Measurements from ENCODE around the gene BACH1.
"Not testable (repeated sequence)": the region's sequence is repeated elsewhere in the genome, so short reads cannot be mapped to it uniquely, and the experiment has no call there.

The BACH1 gene

GRCh38 chr21:29298348-29299045 is at the start of gene BACH1:
Gene BACH1, plus strand, starts transcription at chr21:29298922. Its CDS starts 22,359 bp downstream, at chr21:29321281.
- DNase-seq (ENCODE audit: low read depth in 3 of 3) = peak; percentile 77 to 79 (median 79)

DNA sequence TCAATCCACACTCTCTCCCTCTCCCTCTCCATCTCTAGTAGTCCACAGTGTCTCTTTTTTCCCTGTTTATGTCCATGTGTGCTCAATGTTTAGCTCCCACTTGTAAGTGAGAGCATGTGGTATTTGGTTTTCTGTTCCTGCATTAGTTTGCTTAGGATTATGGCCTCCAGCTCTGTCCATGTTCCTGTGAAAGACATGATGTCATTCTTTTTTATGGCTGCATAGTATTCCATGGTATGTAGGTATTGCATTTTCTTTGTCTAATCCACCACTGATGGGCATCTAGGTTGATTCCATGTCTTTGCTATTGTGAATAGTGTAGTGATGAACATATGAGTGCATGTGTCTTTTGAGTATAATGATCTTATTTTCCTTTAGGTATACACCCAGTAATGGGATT is 49.4 kb upstream of the BACH1 start:
- not testable (repeated sequence) for DNase-seq (ENCODE audit: low read depth in 3 of 3)

GRCh38 chr21:29250636-29251035 is 48.1 kb upstream of the BACH1 start:
- DNase-seq (ENCODE audit: low read depth in 3 of 3) = no peak

DNA sequence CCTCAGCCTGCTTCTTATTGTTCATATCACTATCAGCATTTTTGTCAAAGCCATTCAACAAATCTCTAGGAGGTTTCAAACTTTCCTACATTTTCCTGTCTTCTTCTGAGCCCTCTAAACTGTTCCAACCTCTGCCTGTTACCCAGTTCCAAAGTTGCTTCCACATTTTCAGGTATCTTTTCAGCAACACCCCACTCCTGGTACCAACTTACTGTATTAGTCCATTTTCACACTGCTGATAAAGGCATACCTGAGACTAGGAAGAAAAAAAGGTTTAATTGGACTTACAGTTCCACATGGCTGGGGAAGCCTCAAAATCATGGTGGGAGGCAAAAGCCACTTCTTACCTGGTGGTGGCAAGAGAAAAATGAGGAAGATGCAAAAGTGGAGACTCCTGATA is 44.9 kb upstream of the BACH1 start:
- not testable (repeated sequence) for DNase-seq (ENCODE audit: low read depth in 3 of 3)

DNA sequence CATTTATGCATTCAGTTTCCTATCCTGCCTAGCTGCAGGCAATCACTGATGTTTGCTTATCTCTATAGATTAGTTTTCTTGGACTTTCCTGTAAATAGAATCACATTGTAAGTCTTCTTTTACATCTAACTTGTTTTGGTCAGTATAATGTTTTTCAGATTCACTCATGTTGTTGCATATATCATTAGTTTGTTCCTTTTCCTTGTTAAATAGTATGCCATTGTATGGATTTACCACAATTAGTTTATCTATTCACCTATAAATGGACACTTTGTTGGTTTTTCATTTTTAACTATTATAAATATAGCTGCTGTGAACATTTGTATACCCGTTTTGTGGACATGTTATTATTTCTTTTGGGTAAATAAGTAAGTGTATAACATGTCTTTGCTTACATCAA is 44.2 kb upstream of the BACH1 start:
- DNase-seq (ENCODE audit: low read depth in 3 of 3) = no peak

DNA sequence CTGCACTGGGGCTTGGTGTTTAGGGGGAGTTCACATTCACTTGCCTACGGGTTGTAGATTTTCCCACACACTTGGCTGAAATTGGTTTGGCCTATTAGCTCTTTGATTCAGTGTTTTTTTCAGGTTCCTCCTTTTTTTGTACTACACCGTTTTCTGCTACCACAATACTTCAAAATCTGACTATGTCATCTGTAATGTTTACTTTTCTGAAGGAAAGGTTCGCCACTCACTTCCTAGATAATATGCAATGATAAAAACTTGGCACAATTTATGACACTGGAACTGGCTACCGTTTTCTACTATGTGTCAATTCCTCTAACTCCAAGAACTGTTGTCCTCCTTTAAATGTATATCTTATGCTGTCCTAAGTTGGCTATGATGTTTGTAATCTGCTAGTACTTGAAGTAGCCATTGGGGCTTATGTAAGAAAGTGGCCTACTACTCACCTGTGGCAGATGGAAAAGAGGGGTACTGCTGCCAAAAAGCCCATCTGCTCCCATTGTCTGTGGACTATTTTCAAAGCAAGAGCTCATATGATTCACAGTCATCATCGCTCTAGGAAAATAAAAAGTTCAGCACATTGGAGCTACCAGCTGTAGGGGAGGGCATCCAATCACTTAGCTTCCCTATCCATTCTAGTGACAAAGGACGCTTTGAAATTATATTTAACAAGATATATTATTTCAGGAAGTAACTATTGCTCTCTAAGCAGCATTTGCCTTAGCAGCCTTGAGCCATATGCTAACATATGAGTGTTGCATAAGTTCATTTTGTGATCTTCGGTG is 42.4 kb upstream of the BACH1 start:
- no peak for DNase-seq (ENCODE audit: low read depth in 3 of 3)

DNA sequence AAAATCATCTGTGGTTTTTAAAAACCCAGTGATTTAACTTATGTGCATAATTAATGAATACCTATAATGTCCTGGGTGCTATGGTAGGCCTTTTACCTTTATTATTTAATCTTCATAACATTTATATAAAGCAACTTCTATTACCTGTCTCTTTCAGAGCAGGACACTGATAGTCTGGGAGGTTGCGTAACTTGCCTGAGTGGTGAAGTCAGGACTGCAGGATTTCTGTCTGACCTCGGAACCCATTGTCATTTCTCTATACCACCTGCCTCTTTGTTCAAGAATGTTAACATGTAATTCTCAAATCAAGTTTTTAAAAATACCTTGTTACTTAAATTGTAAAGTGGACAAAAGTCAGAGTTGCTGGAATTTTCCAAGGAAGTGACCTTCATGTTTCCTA is 41.0 kb upstream of the BACH1 start:
- no peak for DNase-seq (ENCODE audit: low read depth in 3 of 3)

DNA sequence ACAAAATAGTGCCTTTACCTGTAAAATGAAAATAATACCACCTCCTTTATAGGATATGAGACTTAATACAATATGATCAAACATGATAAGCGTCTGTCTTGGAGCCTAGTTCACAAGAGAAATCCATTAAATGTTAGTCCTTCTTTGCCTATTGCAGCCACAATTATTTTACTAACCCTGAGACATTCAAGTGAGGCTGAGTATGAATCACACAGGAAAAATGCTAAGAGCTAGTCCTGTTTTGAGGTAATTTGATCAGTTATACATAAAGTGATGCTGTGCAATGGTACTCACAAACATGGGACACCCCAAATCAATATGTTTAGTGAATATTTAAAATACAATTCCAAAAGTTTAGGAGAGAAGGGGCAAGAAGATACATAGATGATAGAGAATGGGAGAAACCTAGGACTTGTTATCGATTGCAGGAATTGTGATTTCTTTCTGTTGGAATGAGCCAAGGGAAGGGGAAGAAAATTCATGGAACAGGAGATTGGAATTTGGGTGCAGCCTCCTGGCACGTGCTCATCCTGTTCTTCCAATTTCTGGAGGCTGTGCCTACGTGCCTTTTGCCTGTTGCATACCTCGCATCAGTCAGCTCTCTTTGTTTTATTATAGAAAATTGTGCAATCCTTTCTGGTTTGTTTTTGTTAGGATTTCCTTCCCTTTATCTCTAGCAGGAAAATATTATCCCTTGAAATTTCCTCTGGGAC is 39.9 kb upstream of the BACH1 start:
- no peak for DNase-seq (ENCODE audit: low read depth in 3 of 3)

GRCh38 chr21:29260461-29260860 is 38.3 kb upstream of the BACH1 start:
- DNase-seq (ENCODE audit: low read depth in 3 of 3) = no peak

DNA sequence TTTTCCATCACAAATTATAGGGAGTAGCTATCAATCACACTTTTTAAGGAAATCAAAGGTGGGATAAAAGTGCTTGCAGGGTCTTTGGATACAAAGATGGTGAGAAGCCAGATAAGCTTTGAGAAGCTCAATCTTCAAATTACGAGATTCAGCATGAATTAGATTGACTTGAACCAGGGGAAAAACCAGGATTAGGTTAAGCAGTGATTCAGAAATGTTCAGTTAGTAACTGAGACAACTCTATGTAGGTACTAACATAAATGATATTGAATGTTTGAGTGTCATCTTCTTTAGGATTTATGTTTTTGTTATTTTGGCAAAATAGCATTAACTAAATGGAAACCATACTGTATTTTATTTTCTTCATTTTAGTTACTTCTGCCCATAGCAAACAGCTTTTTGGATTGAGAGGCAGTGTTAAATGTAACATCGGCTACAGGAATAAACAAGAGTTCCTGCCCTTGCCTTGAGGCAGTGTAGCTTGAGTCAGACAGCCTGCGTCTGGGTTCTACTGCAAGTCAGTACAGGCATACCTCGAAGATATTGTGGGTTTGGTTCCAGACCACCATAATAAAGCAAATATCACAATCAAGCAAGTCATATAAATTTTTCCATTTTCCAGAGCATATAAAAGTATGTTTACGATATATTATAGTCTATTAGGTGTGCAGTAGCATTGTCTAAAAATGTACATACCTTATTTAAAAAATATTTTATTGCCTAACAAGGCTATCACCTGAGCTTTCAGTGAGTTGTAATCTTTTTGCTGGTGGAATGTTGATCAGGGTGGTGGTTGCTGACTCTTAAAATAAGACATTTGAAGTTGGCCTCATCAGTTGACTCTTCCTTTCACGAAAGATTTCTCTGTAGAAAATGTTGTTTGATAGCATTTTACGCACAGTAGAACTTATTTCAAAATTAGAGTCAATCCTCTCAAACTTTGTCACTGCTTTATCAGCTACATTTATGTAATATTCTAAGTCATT is 36.9 kb upstream of the BACH1 start:
- DNase-seq (ENCODE audit: low read depth in 3 of 3) = no peak

GRCh38 chr21:29264721-29265120 is 34.0 kb upstream of the BACH1 start:
- DNase-seq (ENCODE audit: low read depth in 3 of 3) = no peak

GRCh38 chr21:29265690-29266479 is 32.8 kb upstream of the BACH1 start:
- DNase-seq (ENCODE audit: low read depth in 3 of 3) = peak; percentile 5 to 21 (median 20)

DNA sequence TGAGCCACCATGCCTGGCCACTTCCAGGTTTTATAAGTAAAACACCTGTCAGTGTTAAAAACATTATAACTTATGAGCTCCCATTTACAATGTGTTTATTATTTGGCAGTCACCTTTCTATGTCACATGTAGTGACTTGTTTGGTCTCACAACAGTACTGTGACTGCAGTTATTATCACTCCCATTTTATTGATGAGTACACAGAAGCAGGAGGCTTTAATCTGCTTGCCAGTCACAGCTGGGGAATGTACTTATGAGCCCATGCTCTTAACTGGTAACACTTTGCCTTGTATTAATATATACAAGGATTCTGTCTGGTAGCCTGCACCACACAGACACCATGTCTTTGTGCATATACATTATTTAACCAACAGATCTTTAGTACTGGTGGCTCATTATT is 31.1 kb upstream of the BACH1 start:
- no peak for DNase-seq (ENCODE audit: low read depth in 3 of 3)

DNA sequence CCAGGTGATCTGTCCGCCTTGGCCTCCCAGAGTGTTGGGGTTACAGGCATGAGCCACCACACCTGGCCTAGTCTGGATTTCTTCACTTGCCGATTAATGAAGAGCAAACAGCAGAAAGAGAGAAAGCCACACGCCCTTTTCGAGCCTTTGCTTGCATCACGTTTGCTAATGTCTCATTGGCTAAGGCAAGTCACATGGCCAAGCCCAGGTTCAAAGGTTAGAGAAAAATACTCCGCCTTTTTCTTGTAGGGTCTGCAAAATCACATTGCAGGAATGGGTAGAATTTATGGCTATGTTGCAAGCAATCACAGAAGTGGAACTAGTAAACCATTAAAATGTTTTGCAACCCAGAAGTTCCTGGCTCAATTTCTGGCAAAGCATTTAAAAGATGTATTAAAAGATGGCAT is 26.8 kb upstream of the BACH1 start:
- no peak for DNase-seq (ENCODE audit: low read depth in 3 of 3)

DNA sequence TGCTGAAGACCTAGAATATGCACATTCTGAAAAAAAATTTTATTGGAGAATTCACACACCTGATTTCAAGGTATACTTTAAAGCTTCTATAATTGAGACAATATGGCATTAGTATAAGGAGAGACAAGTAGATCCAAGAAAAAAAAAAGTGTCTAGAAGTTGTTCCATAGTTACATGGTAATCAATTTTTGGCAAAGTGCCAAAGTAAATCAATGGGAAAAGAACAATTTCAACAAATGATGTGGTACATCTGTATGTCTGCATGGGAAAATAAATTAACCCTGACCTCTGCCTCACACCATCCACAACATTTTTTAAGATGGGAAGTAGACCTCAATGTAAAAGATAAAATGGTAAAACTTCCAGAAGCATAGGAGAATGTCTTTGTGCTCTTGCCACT is 21.3 kb upstream of the BACH1 start:
- no peak for DNase-seq (ENCODE audit: low read depth in 3 of 3)

DNA sequence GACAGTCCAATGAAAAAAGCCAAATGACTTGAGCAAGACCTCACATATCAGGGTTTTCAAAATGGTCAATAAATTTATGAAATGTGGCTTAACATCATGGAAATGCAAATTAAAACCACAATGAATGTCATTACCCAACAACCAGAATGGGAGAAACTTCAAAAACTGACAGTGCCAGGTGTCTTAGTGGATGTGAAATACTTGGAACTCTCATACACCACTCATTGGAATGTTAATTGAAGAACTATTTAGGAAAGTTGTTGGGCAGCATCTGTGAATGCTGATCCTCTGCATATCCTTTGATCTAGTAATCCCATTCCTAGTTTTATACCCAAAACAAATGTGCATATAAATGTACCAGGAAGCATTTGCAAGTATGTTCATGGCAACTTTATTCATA is 19.2 kb upstream of the BACH1 start:
- no peak for DNase-seq (ENCODE audit: low read depth in 3 of 3)

DNA sequence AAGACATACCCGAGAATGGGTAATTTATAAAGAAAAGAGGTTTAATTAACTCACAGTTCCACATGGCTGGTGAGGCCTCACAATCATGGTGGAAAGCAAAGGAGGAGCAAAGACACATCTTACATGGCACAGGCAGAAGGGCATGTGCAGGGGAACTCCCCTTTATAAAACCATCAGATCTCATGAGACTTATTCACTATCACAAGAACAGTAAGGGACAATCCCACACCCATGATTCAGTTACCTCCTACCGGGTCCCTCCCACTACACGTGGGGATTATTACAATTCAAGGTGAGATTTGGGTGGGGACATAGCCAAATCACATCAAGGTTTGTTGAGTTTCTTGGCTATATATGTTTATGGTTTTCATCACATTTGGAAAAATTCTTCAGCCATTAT is 16.9 kb upstream of the BACH1 start:
- not testable (repeated sequence) for DNase-seq (ENCODE audit: low read depth in 3 of 3)

DNA sequence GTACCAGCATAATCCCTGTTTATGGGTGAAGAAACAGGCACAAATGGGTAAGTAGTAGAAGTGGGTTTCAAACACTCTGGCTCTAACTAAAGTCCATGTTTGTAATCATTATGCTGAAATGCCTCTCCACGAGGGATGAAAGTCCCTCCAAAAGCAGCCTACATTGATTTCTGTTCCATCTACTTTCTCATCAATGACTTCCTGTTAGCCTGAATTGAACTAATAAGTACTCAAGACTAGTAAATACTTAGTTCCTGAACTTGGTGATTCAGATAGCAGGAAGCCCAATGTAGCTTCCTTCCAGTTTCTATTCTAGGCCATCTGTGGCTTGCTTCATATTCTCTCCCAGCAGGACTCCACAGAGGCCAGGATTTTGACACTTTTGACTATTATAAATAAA is 11.3 kb upstream of the BACH1 start:
- DNase-seq (ENCODE audit: low read depth in 3 of 3) = no peak

GRCh38 chr21:29288239-29288638 is 10.5 kb upstream of the BACH1 start:
- DNase-seq (ENCODE audit: low read depth in 3 of 3) = no peak

- DNase-seq (ENCODE audit: low read depth in 3 of 3) = no peak
These were observed 9.4 kb upstream of the BACH1 start for GRCh38 chr21:29289317-29289716.

DNA sequence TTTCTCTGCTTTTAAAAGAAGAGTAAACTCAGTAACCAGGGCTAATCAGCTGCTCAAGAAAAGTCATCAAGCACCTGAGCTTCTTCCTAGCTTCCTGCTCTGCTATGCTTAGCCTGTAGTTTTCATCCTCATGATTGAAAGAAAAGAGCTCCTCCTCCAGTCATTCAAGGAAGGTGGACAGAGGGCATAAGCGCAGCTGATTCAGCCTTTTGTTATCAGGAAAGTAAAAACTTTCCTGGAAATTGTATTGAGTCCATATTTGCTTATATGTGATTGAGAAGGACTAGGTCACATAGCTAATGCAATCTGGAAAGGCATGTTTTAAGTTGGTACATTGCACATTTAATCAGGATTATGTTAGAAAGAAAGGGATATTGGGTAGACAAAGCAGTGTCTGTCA is 8.5 kb upstream of the BACH1 start:
- no peak for DNase-seq (ENCODE audit: low read depth in 3 of 3)
